Uterus (tissue), 2 donors: ENCODE data around the gene MED23.

Experiments used
- CTCF ChIP-seq, 4 experiments: fragments of 200-600 bp in 2 of 4; fragments of 450-650 bp in 2 of 4; sonication (generic) in 2 of 4; IDR thresholded peaks; one replicate each; pipeline ENCODE4 v1.5.1; 2016 to 2019; ENCODE audit warnings: antibody characterized with exemption in 4 of 4, mild to moderate bottlenecking in 2 of 4, moderate library complexity in 1 of 4
- POLR2A ChIP-seq, 2 donors: fragments of 450-650 bp; IDR thresholded peaks; one replicate each; pipeline ENCODE4 v1.6.1; 2016; ENCODE audit warnings: antibody characterized with exemption in 2 of 2, mild to moderate bottlenecking in 1 of 2, moderate library complexity in 1 of 2

- TF ChIP-seq POLR2A (IDR thresholded peaks at IDR 0.05): no peak
- TF ChIP-seq CTCF (IDR thresholded peaks at IDR 0.05): no peak
These were observed 17.8 kb upstream of the MED23 start for GRCh38 chr6:131645846-131646245.
